ENCODE data around the gene KRTAP19-6.
"Not testable (repeated sequence)": the region's sequence is repeated elsewhere in the genome, so short reads cannot be mapped to it uniquely, and the experiment has no call there.

The KRTAP19-6 gene

DNA sequence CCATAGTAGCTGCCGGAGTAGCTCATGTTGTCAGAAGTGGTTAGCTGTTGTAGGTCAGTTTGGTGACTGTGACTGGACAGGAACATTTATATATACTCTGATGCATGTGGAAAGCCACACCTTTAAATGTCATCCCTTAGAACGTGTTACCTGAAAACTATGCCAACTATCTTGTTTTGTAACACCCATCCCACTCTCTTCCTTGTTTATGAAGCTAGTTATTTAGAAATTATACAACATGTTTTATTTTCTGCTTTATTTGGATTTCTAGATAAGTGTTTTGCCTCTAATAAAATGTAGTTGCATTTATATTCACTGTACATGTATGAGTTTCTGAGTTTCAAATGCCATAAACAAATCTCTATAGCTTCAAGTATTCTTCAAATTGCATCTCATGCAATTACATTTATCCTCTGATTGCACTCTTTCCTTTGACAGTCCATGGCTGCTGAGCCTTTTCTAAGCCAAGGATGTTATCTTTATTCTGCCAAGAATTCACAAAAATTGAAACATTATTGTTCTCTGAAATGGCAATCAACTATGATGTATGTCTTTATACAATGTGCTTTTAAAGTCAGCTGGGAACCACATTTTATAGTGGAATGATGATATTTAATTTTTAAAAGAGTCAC, 19.7 kb upstream of the KRTAP19-6 start, which contains the start of gene KRTAP19-7:
KRTAP19-7 (minus strand) TSS at position 51 of the 632 bp plus-strand sequence; CDS start at position 26, 25 bp downstream.
- Histone ChIP-seq H3K9me3 (ENCODE audit: control insufficient read depth, low read length) (no peaks in the 10 kb centered on the region), H3K36me3 (ENCODE audit: control insufficient read depth, insufficient read depth, low read length) (no peaks in the 10 kb centered on the region), H3K4me1 (ENCODE audit: control insufficient read depth, insufficient read depth, low read length) (no peaks in the 10 kb centered on the region), H3K27me3 (ENCODE audit: control insufficient read depth, insufficient read depth, low read length, poor library complexity, severe bottlenecking) (no peaks in the 10 kb centered on the region), H3K27ac (ENCODE audit: insufficient read depth, low read depth, low read length, poor library complexity, severe bottlenecking) (no peak within 1 kb of the TSS), H3K4me3 (ENCODE audit: insufficient read depth, low read depth, low read length) (no peak within 1 kb of the TSS)
- WGBS, 2 experiments = 67 to 82% methylated on average over 2 of the region's 2 CpGs

DNA sequence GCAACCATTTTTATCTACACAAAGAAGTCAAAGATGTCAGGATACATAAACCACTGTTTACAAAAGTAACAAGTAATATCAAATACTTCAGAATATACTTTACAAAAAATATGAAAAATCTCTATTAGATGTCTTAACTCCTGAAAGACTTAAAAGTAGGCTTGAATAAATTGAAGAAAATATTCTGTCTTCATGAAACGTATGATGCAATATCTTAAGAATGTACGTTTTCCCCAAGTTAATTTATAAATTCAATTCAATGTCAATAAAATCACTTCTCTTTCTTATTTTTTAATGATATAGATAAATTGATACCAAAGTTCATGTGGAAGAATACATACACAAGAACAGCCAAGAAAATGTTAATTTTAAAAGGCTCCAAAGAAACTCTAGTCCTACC, 13.4 kb upstream of the KRTAP19-6 start:
- Histone ChIP-seq H3K36me3 (ENCODE audit: control insufficient read depth, insufficient read depth, low read length) (no peaks in the 10 kb centered on the region), H3K9me3 (ENCODE audit: control insufficient read depth, low read length) (no peaks in the 10 kb centered on the region), H3K27me3 (ENCODE audit: control insufficient read depth, insufficient read depth, low read length, poor library complexity, severe bottlenecking) (no peaks in the 10 kb centered on the region), H3K4me1 (ENCODE audit: control insufficient read depth, insufficient read depth, low read length) (no peaks in the 10 kb centered on the region), H3K27ac (ENCODE audit: insufficient read depth, low read depth, low read length, poor library complexity, severe bottlenecking) (no peak overlapping the region), H3K4me3 (ENCODE audit: insufficient read depth, low read depth, low read length) (no peak overlapping the region)
- no CpG with 5 or more reads among the region's 2 CpGs for WGBS, 2 experiments

DNA sequence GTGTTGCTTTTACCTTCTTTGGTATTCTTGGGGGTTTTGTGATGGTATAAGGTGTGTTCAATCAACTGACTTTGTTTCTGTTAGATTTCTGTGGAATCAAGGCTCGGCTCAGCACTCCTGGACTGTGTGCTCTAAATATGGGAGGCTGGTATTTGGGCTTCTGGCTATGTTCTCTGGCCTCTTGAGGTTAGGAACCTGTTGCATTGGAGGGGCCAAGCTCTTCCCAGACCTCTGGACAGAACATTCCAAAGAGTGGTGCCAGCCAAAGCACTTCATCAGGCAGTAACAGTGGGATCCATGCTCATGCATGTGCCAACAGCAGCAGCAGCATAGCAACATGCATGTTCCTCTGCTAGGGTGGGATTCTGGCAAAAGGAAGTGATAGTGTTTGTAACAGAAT, 11.1 kb upstream of the KRTAP19-6 start:
- Histone ChIP-seq H3K4me3 (ENCODE audit: insufficient read depth, low read depth, low read length) (no peak overlapping the region), H3K36me3 (ENCODE audit: control insufficient read depth, insufficient read depth, low read length) (no peaks in the 10 kb centered on the region), H3K27ac (ENCODE audit: insufficient read depth, low read depth, low read length, poor library complexity, severe bottlenecking) (no peak overlapping the region), H3K9me3 (ENCODE audit: control insufficient read depth, low read length) (no peaks in the 10 kb centered on the region), H3K27me3 (ENCODE audit: control insufficient read depth, insufficient read depth, low read length, poor library complexity, severe bottlenecking) (no peaks in the 10 kb centered on the region), H3K4me1 (ENCODE audit: control insufficient read depth, insufficient read depth, low read length) (no peaks in the 10 kb centered on the region)
- WGBS, 2 experiments = 90 to 92% methylated on average over 1 of the region's 1 CpG

DNA sequence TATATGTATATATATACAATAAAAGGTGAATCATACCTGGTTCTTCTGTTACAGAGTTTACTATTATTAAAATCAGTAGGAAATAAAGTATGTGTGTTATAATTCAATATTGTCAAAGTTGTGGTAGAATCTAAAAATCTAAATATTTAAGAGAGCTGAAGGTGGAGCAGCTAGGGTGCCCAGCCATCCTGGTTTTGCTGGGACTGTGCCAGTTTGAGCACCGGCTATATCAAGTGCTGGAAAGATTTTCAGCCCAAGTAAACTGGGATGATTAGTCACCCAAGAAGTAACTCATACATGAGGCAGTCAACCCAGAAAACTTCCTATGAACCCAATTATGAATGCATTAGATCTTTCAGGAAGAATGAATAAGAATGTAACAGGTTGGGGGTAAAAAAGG, 22.8 kb downstream of the KRTAP19-6 start:
- Histone ChIP-seq H3K27ac (ENCODE audit: insufficient read depth, low read depth, low read length, poor library complexity, severe bottlenecking) (no peak overlapping the region), H3K27me3 (ENCODE audit: control insufficient read depth, insufficient read depth, low read length, poor library complexity, severe bottlenecking) (no peaks in the 10 kb centered on the region), H3K4me3 (ENCODE audit: insufficient read depth, low read depth, low read length) (no peak overlapping the region), H3K9me3 (ENCODE audit: control insufficient read depth, low read length) (peaks cover 2% of the 10 kb centered on the region), H3K4me1 (ENCODE audit: control insufficient read depth, insufficient read depth, low read length) (no peaks in the 10 kb centered on the region), H3K36me3 (ENCODE audit: control insufficient read depth, insufficient read depth, low read length) (no peaks in the 10 kb centered on the region)
- 86 to 97% methylated on average over 1 of the region's 1 CpG for WGBS, 2 experiments

DNA sequence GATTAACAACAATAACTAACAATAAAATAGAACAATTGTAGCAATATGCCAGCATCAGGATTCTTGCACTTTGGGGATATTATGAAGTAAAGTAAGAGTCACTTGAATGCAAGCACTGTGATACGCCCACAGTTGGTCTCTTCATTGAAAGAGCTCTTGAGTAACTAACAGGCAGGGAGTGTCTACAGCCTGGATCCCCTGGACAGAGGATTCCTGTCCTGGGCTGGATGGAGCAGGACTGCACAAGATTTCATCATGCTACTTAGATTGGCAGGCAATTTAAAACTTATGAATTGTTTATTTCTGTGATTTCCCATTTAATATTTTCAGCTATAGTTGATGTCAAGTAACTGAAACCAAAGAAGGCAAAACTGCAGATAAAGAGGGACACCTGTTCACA, 26.0 kb downstream of the KRTAP19-6 start:
- no peak overlapping the region for H3K4me3 ChIP-seq (ENCODE audit: insufficient read depth, low read depth, low read length)
- H3K9me3 ChIP-seq (ENCODE audit: control insufficient read depth, low read length) = peaks cover 2% of the 10 kb centered on the region
- no peaks in the 10 kb centered on the region for H3K27me3 ChIP-seq (ENCODE audit: control insufficient read depth, insufficient read depth, low read length, poor library complexity, severe bottlenecking)
- no peaks in the 10 kb centered on the region for H3K36me3 ChIP-seq (ENCODE audit: control insufficient read depth, insufficient read depth, low read length)
- WGBS, 2 experiments = 93 to 97% methylated on average over 1 of the region's 1 CpG
- H3K27ac ChIP-seq (ENCODE audit: insufficient read depth, low read depth, low read length, poor library complexity, severe bottlenecking) = no peak overlapping the region
- no peaks in the 10 kb centered on the region for H3K4me1 ChIP-seq (ENCODE audit: control insufficient read depth, insufficient read depth, low read length)

DNA sequence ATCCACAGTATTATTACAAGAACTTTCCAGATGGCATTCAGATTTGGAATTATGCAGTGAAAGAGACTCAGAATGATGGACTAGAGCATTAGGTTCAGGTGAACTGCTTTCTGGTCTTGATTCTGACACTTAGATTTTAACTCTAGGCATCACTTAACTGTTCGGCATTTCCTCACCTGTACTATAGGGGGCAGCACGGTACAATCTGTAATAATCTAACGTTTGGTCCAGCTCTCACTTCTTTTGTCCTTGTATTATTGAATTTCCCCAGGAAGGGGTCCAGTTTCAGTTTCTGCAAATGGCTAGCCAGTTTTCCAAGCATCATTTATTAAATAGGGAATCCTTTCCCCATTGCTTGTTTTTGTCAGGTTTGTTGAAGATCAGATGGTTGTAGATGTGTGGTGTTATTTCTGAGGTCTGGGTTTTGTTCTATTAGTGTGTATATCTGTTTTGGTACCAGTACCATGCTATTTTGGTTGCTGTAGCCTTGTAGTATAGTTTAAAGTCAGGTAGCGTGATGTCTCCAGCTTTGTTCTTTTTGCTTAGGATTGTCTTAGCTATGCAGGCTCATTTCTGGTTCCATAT, 36.0 kb downstream of the KRTAP19-6 start:
- not testable (repeated sequence) for H3K4me3 ChIP-seq (ENCODE audit: insufficient read depth, low read depth, low read length); H3K36me3 ChIP-seq (ENCODE audit: control insufficient read depth, insufficient read depth, low read length); H3K4me1 ChIP-seq (ENCODE audit: control insufficient read depth, insufficient read depth, low read length); H3K27me3 ChIP-seq (ENCODE audit: control insufficient read depth, insufficient read depth, low read length, poor library complexity, severe bottlenecking); H3K27ac ChIP-seq (ENCODE audit: insufficient read depth, low read depth, low read length, poor library complexity, severe bottlenecking); H3K9me3 ChIP-seq (ENCODE audit: control insufficient read depth, low read length)
- WGBS, 2 experiments = 24 to 28% methylated on average over 4 of the region's 4 CpGs

DNA sequence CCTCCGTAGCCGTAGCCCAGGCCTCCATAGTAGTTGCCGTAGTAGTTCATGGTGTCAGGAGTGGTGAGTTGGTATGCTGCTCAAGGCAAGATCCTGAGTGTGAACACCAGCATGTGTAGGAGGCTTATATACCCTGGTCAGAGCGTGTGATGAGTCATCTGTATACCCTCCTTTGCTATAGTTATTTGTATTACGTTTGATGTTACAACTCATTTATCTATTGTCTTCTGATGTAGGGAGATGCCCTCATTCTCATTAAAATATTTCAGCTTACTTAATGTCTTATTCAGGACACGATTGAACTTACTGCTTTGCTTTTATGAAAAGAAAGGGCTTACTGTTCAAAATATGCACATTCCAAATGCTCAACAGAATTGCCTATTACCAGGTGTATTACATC, 39.6 kb downstream of the KRTAP19-6 start, which contains the start of gene KRTAP19-5:
KRTAP19-5 (minus strand) TSS at position 101 of the 400 bp plus-strand sequence; CDS start at position 50, 51 bp downstream.
- WGBS, 2 experiments = 92 to 99% methylated on average over 5 of the region's 6 CpGs
- H3K27me3 ChIP-seq (ENCODE audit: control insufficient read depth, insufficient read depth, low read length, poor library complexity, severe bottlenecking) = no peaks in the 10 kb centered on the region

DNA sequence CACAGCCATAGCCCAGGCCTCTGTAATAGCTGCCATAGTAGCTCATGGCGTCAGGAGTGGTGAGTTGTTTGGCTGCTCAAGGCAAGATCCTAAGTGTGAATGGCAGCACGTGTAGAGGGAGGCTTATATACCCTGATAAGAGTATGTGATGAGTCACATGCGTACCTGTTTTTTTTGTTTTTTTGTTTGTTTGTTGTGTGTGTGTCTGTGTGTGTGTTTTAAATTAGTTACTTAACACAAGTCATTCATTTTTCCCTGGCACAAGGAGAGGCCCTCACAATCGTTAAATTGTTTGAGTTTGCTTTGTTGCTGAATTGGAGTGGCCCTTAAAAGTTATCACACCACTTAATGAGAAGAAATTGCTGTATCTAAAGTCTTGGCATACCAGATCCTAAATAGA, 44.6 kb downstream of the KRTAP19-6 start, which contains the start of gene KRTAP19-4:
KRTAP19-4 (minus strand) TSS at position 101 of the 400 bp plus-strand sequence; CDS start at position 46, 55 bp downstream.
- Histone ChIP-seq H3K27me3 (ENCODE audit: control insufficient read depth, insufficient read depth, low read length, poor library complexity, severe bottlenecking) (no peaks in the 10 kb centered on the region), H3K4me3 (ENCODE audit: insufficient read depth, low read depth, low read length) (no peak within 1 kb of the TSS), H3K36me3 (ENCODE audit: control insufficient read depth, insufficient read depth, low read length) (no peaks in the 10 kb centered on the region), H3K4me1 (ENCODE audit: control insufficient read depth, insufficient read depth, low read length) (no peaks in the 10 kb centered on the region), H3K9me3 (ENCODE audit: control insufficient read depth, low read length) (no peaks in the 10 kb centered on the region), H3K27ac (ENCODE audit: insufficient read depth, low read depth, low read length, poor library complexity, severe bottlenecking) (no peak within 1 kb of the TSS)
- WGBS, 2 experiments = 78 to 95% methylated on average over 2 to 3 of the region's 4 CpGs

More for the DNA sequence above, 39.6 kb downstream of the KRTAP19-6 start, which contains the start of gene KRTAP19-5:
- no peaks in the 10 kb centered on the region for H3K36me3 ChIP-seq (ENCODE audit: control insufficient read depth, insufficient read depth, low read length)
- no peak within 1 kb of the TSS for H3K27ac ChIP-seq (ENCODE audit: insufficient read depth, low read depth, low read length, poor library complexity, severe bottlenecking)
- H3K4me1 ChIP-seq (ENCODE audit: control insufficient read depth, insufficient read depth, low read length) = no peaks in the 10 kb centered on the region
- no peak within 1 kb of the TSS for H3K4me3 ChIP-seq (ENCODE audit: insufficient read depth, low read depth, low read length)
- no peaks in the 10 kb centered on the region for H3K9me3 ChIP-seq (ENCODE audit: control insufficient read depth, low read length)

DNA sequence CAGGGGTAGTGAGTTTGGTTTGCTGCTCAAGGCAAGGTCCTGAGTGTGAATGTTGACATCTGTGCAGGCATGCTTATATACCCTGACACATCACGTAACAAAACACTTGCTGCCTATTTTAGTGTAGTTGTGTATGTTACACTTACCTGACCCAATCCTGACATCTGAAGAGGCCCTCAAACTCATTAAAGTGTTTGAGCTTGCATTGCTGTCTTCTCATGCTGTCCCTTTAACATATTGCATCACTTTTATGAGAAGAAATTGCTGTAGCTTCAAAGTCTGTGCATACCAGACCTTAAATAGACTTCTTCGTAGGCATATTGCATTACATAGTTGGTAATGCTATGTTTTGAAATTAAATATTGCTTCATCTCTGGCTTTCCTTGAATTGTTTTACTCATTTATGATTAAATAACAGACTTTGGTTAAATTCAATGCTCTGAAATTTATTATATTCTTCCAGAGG, 49.7 kb downstream of the KRTAP19-6 start, which contains the start of gene KRTAP19-3:
KRTAP19-3 (minus strand) TSS at position 51 of the 466 bp plus-strand sequence. CDS start 56 bp downstream, outside the sequence.
- Histone ChIP-seq H3K4me3 (ENCODE audit: insufficient read depth, low read depth, low read length) (no peak within 1 kb of the TSS), H3K27me3 (ENCODE audit: control insufficient read depth, insufficient read depth, low read length, poor library complexity, severe bottlenecking) (no peaks in the 10 kb centered on the region), H3K4me1 (ENCODE audit: control insufficient read depth, insufficient read depth, low read length) (no peaks in the 10 kb centered on the region), H3K27ac (ENCODE audit: insufficient read depth, low read depth, low read length, poor library complexity, severe bottlenecking) (no peak within 1 kb of the TSS), H3K36me3 (ENCODE audit: control insufficient read depth, insufficient read depth, low read length) (no peaks in the 10 kb centered on the region), H3K9me3 (ENCODE audit: control insufficient read depth, low read length) (no peaks in the 10 kb centered on the region)
- 95% methylated on average over 2 of the region's 2 CpGs; no CpG with 5 or more reads in 1 of the 2 experiments for WGBS, 2 experiments
